Spleen (tissue), 11 donors: ENCODE measurements around the gene NF2. TPM values are rescaled to one million over a fixed set of nuclear protein-coding genes. Genes with fewer than 3 reads are reported as not detected.

Experiments used
- DNase-seq: peaks from one replicate; pipeline ENCODE4 v3.0.0-alpha.2; 2020
- H3K27ac ChIP-seq, 8 donors: fragments of 200-600 bp; sonication (generic) in 7 of 8; 1 replicate in 4 of 8; 2 replicates in 4 of 8; pipeline versions ENCODE4 v1.5.0 to v1.8.0; 2016 to 2021; ENCODE audit warnings: inconsistent platforms in 4 of 8, mild to moderate bottlenecking in 4 of 8, moderate library complexity in 1 of 8
- H3K27me3 ChIP-seq, 7 donors: fragments of 200-600 bp; sonication (generic) in 6 of 7; replicated peaks in 1 of 7; 1 replicate in 4 of 7; 2 replicates in 3 of 7; pipeline versions ENCODE4 v1.5.0 to v1.8.0; 2016 to 2021; ENCODE audit warnings: inconsistent platforms in 3 of 7, mild to moderate bottlenecking in 1 of 7
- H3K36me3 ChIP-seq, 6 donors: fragments of 200-600 bp; sonication (generic) in 5 of 6; 1 replicate in 4 of 6; 2 replicates in 2 of 6; pipeline versions ENCODE4 v1.5.0 to v1.8.0; 2016 to 2021; ENCODE audit warnings: inconsistent platforms in 2 of 6
- H3K4me1 ChIP-seq, 6 donors: fragments of 200-600 bp; sonication (generic) in 5 of 6; 1 replicate in 3 of 6; 2 replicates in 3 of 6; pipeline versions ENCODE4 v1.5.0 to v1.8.0; 2016 to 2021; ENCODE audit warnings: inconsistent platforms in 3 of 6
- H3K4me3 ChIP-seq, 8 donors: fragments of 200-600 bp; sonication (generic) in 7 of 8; 1 replicate in 4 of 8; 2 replicates in 4 of 8; pipeline versions ENCODE4 v1.5.0 to v1.8.0; 2016 to 2021; ENCODE audit warnings: inconsistent platforms in 4 of 8, mild to moderate bottlenecking in 4 of 8, moderate library complexity in 2 of 8
- H3K9me3 ChIP-seq, 8 donors: fragments of 200-600 bp; sonication (generic) in 7 of 8; 1 replicate in 4 of 8; 2 replicates in 4 of 8; pipeline versions ENCODE4 v1.5.0 to v1.8.0; 2016 to 2021; ENCODE audit warnings: inconsistent platforms in 4 of 8
- CTCF ChIP-seq, 11 experiments: fragments of 200-600 bp in 7 of 11; fragments of 450-650 bp in 4 of 11; sonication (generic) in 4 of 11; IDR thresholded peaks in 8 of 11; conservative IDR thresholded peaks in 3 of 11; 1 replicate in 7 of 11; 2 replicates in 4 of 11; pipeline versions ENCODE4 v1.4.0 to v1.8.0; 2016 to 2021; ENCODE audit warnings: antibody characterized with exemption in 11 of 11, inconsistent platforms in 4 of 11, mild to moderate bottlenecking in 1 of 11
- POLR2A ChIP-seq, 3 donors: fragments of 450-650 bp; IDR thresholded peaks; one replicate each; pipeline ENCODE4 v1.5.1; 2017; ENCODE audit warnings: antibody characterized with exemption in 3 of 3, mild to moderate bottlenecking in 1 of 3
- POLR2AphosphoS5 ChIP-seq, 3 donors: sonication (generic); formaldehyde crosslinking; IDR thresholded peaks; one replicate each; pipeline ENCODE4 v1.5.1; 2017; ENCODE audit warnings: antibody characterized with exemption in 3 of 3
- WGBS, 5 donors: extraction: QIAGEN DNeasy Blood & Tissue Kit in 3 of 5; methylation state at CpG; one replicate each; pipeline versions ENCODE4 v1.1.5 to v1.1.7; 2013 to 2018; 5-methylcytosine and 5-hydroxymethylcytosine counted together
- intact Hi-C: fragments of 100-400 bp; cut with DNase I; formaldehyde crosslinking; loops from one replicate; pipeline ENCODE4 v1.15.0; 2023; ENCODE audit warnings: low total_unique reads
- polyA plus RNA-seq, 3 donors: library from polyadenylated mRNA; stranded (reverse); fragments of 200-250 nt; gene quantifications; one replicate each; pipeline ENCODE4 v1.2.1, GENCODE V29; 2013
- total RNA-seq, 7 donors: library from RNA; depleted of rRNA in 3 of 7; stranded (reverse); fragments of >200 nt in 3 of 7; fragmentation: NEBNext Ultra II Directional in 4 of 7; extraction: Animal tissue kit (Norgen Biotek cat#: 25700) in 4 of 7; gene quantifications; one replicate each; pipeline versions ENCODE4 v1.1.0 to v1.2.1, GENCODE V29; 2016 to 2021
- donor health status: healthy with polysubstance abuse.
- donor health status: DM: no; HTN: no; CAD: no; lungs with moderate emphysema.
- donor health status: DM: no; HTN: no; CAD: no.
- donor health status: Bipolar disorder and iron deficiency.
- donor health status: healthy.
- donor health status: DM: no; HTN: no; CAD: no.
- donor health status: DM: yes; HTN: yes; CAD: no.

The NF2 gene
- total and polyA plus RNA-seq, 10 donors = 3.9 to 42.9 (median 31.4) TPM

GRCh38 chr22:29715705-29716104 is 112.3 kb downstream of the NF2 start:
- Histone ChIP-seq H3K27ac (no peak overlapping the region), H3K4me3 (no peak overlapping the region), H3K4me1 (peaks cover 0 to 22% (median 14%) of the 10 kb centered on the region in 6 donors), H3K9me3 (no peaks in the 10 kb centered on the region), H3K27me3 (peaks cover 0 to 87% (median 21%) of the 10 kb centered on the region in 7 donors), H3K36me3 (no peaks in the 10 kb centered on the region)
- WGBS, 5 donors = 56 to 81% (median 71%) methylated on average over 4 to 5 of the region's 5 CpGs
- DNase-seq = no peak
- TF ChIP-seq POLR2AphosphoS5 (IDR thresholded peaks at IDR 0.05) (no peak), POLR2A (IDR thresholded peaks at IDR 0.05) (no peak), CTCF (IDR thresholded peaks at IDR 0.05 in 8 of 11, conservative IDR thresholded peaks at IDR 0.05 in 3 of 11) (no peak)
- intact Hi-C loops = no loop called here

- Histone ChIP-seq H3K4me3 (no peak overlapping the region), H3K36me3 (no peaks in the 10 kb centered on the region), H3K4me1 (peaks cover 0 to 19% (median 12%) of the 10 kb centered on the region in 6 donors), H3K9me3 (no peaks in the 10 kb centered on the region), H3K27me3 (peaks cover 0 to 93% (median 33%) of the 10 kb centered on the region in 7 donors), H3K27ac (no peak overlapping the region)
- intact Hi-C loops = no loop called here
- TF ChIP-seq POLR2AphosphoS5 (IDR thresholded peaks at IDR 0.05) (no peak), POLR2A (IDR thresholded peaks at IDR 0.05) (no peak), CTCF (IDR thresholded peaks at IDR 0.05 in 8 of 11, conservative IDR thresholded peaks at IDR 0.05 in 3 of 11) (no peak)
- WGBS, 5 donors = 66 to 75% (median 69%) methylated on average over 15 to 16 of the region's 16 CpGs
- no peak for DNase-seq
Measured at GRCh38 chr22:29716814-29717545, 113.5 kb downstream of the NF2 start.

- no peak overlapping the region for H3K27ac ChIP-seq
- H3K9me3 ChIP-seq = no peaks in the 10 kb centered on the region
- H3K4me3 ChIP-seq = no peak overlapping the region
- WGBS, 5 donors = 88 to 91% (median 90%) methylated on average over 11 of the region's 11 CpGs
- H3K27me3 ChIP-seq = peaks cover 0 to 99% (median 35%) of the 10 kb centered on the region in 7 donors
- peaks cover 0 to 19% (median 12%) of the 10 kb centered on the region in 6 donors for H3K4me1 ChIP-seq
- intact Hi-C loops = no loop called here
- TF ChIP-seq CTCF (IDR thresholded peaks at IDR 0.05 in 8 of 11, conservative IDR thresholded peaks at IDR 0.05 in 3 of 11) (no peak), POLR2A (IDR thresholded peaks at IDR 0.05) (no peak), POLR2AphosphoS5 (IDR thresholded peaks at IDR 0.05) (no peak)
- no peak for DNase-seq
- H3K36me3 ChIP-seq = no peaks in the 10 kb centered on the region
Measured at GRCh38 chr22:29717789-29718188, 114.4 kb downstream of the NF2 start.
